ENCODE results near the gene AXIN1. TPM values are rescaled to one million over a fixed set of nuclear protein-coding genes. Genes with fewer than 3 reads are reported as not detected.

The AXIN1 gene
- total RNA-seq, 1 donor from 2014 or later = 16.4 TPM

- peaks cover 1% of the 10 kb centered on the region for H3K9me3 Mint-ChIP-seq (ENCODE audit: unreplicated experiment)
- DNase-seq = no peak
- peaks cover 3% of the 10 kb centered on the region for H3K27me3 Mint-ChIP-seq (ENCODE audit: unreplicated experiment)
- H3K4me1 Mint-ChIP-seq (ENCODE audit: low read depth, unreplicated experiment) = no peaks in the 10 kb centered on the region
- H3K27ac Mint-ChIP-seq (ENCODE audit: unreplicated experiment) = no peak overlapping the region
- no peak for TF ChIP-seq CTCF (IDR thresholded peaks at IDR 0.05; ENCODE audit: partially characterized antibody, unreplicated experiment)
- no peaks in the 10 kb centered on the region for H3K36me3 Mint-ChIP-seq (ENCODE audit: unreplicated experiment)
- no peak overlapping the region for H3K4me3 Mint-ChIP-seq (ENCODE audit: unreplicated experiment)
These were observed 56.2 kb downstream of the AXIN1 start for GRCh38 chr16:296276-296675.

GRCh38 chr16:293043-293775, 59.3 kb downstream of the AXIN1 start:
- no peak for TF ChIP-seq CTCF (IDR thresholded peaks at IDR 0.05; ENCODE audit: partially characterized antibody, unreplicated experiment)
- Mint-ChIP-seq H3K4me1 (ENCODE audit: low read depth, unreplicated experiment) (no peaks in the 10 kb centered on the region), H3K27ac (ENCODE audit: unreplicated experiment) (no peak overlapping the region), H3K36me3 (ENCODE audit: unreplicated experiment) (no peaks in the 10 kb centered on the region), H3K4me3 (ENCODE audit: unreplicated experiment) (no peak overlapping the region), H3K9me3 (ENCODE audit: unreplicated experiment) (peaks cover 1% of the 10 kb centered on the region), H3K27me3 (ENCODE audit: unreplicated experiment) (peaks cover 4% of the 10 kb centered on the region)
- DNase-seq = no peak

GRCh38 chr16:291539-291938, 61.0 kb downstream of the AXIN1 start:
- no peak for TF ChIP-seq CTCF (IDR thresholded peaks at IDR 0.05; ENCODE audit: partially characterized antibody, unreplicated experiment)
- peaks cover 6% of the 10 kb centered on the region for H3K27me3 Mint-ChIP-seq (ENCODE audit: unreplicated experiment)
- H3K36me3 Mint-ChIP-seq (ENCODE audit: unreplicated experiment) = no peaks in the 10 kb centered on the region
- H3K4me1 Mint-ChIP-seq (ENCODE audit: low read depth, unreplicated experiment) = no peaks in the 10 kb centered on the region
- DNase-seq = no peak
- no peak overlapping the region for H3K4me3 Mint-ChIP-seq (ENCODE audit: unreplicated experiment)
- H3K9me3 Mint-ChIP-seq (ENCODE audit: unreplicated experiment) = peaks cover 3% of the 10 kb centered on the region
- no peak overlapping the region for H3K27ac Mint-ChIP-seq (ENCODE audit: unreplicated experiment)

GRCh38 chr16:290681-291405, 61.7 kb downstream of the AXIN1 start:
- Mint-ChIP-seq H3K27ac (ENCODE audit: unreplicated experiment) (no peak overlapping the region), H3K4me3 (ENCODE audit: unreplicated experiment) (no peak overlapping the region), H3K27me3 (ENCODE audit: unreplicated experiment) (peaks cover 6% of the 10 kb centered on the region), H3K36me3 (ENCODE audit: unreplicated experiment) (no peaks in the 10 kb centered on the region), H3K4me1 (ENCODE audit: low read depth, unreplicated experiment) (no peaks in the 10 kb centered on the region), H3K9me3 (ENCODE audit: unreplicated experiment) (peaks cover 3% of the 10 kb centered on the region)
- DNase-seq = no peak
- TF ChIP-seq CTCF (IDR thresholded peaks at IDR 0.05; ENCODE audit: partially characterized antibody, unreplicated experiment) = no peak
